GM13976 (cell line): ENCODE measurements around the gene KBTBD13.

ENCODE experiments used
- DNase-seq: peaks from one replicate; pipeline ENCODE4 v3.0.0; 2012; ENCODE audit warnings: low spot score
- in situ Hi-C: fragments of 300-500 bp; cut with MboI; formaldehyde crosslinking; loops from one replicate; pipeline ENCODE4 v1.12.0; 2022; ENCODE audit warnings: low sequenced_read_pairs, mixed read lengths, inconsistent platforms; ENCODE audit not compliant: unreplicated experiment
- TF ChIP-seq, protein P1 (sequence below): IDR thresholded peaks from 2 replicates; pipeline ENCODE4 v1.5.1; 2012; ENCODE audit warnings: borderline replicate concordance, mild to moderate bottlenecking; ENCODE audit not compliant: insufficient read depth; ENCODE audit errors: extremely low read depth, missing control alignments, control extremely low read depth

The KBTBD13 gene

DNA sequence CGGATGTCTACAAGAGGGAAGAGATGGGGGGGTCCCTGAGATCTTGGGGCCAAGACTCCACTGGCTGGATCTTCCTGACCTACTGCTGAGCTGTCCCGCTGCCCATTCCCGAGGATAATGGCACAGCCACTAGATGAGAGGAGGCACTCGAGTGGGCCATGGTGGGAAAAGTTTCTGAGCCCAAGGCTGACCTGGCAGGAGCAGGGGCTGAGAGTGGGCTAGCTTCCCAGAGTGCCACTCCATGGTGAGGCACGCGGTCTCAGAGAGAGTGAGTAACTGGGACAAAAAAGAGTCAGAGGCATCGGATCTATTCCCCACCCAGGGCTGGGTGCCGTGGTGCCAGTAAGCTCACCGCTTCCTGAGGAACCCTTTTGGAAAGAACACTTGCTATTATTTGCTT lies 20.4 kb upstream of the KBTBD13 start:
- DNase-seq, result no peak
- TF ChIP-seq, protein P1, sequence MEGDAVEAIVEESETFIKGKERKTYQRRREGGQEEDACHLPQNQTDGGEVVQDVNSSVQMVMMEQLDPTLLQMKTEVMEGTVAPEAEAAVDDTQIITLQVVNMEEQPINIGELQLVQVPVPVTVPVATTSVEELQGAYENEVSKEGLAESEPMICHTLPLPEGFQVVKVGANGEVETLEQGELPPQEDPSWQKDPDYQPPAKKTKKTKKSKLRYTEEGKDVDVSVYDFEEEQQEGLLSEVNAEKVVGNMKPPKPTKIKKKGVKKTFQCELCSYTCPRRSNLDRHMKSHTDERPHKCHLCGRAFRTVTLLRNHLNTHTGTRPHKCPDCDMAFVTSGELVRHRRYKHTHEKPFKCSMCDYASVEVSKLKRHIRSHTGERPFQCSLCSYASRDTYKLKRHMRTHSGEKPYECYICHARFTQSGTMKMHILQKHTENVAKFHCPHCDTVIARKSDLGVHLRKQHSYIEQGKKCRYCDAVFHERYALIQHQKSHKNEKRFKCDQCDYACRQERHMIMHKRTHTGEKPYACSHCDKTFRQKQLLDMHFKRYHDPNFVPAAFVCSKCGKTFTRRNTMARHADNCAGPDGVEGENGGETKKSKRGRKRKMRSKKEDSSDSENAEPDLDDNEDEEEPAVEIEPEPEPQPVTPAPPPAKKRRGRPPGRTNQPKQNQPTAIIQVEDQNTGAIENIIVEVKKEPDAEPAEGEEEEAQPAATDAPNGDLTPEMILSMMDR, result no peak
- in situ Hi-C loops, result no loop called here

DNA sequence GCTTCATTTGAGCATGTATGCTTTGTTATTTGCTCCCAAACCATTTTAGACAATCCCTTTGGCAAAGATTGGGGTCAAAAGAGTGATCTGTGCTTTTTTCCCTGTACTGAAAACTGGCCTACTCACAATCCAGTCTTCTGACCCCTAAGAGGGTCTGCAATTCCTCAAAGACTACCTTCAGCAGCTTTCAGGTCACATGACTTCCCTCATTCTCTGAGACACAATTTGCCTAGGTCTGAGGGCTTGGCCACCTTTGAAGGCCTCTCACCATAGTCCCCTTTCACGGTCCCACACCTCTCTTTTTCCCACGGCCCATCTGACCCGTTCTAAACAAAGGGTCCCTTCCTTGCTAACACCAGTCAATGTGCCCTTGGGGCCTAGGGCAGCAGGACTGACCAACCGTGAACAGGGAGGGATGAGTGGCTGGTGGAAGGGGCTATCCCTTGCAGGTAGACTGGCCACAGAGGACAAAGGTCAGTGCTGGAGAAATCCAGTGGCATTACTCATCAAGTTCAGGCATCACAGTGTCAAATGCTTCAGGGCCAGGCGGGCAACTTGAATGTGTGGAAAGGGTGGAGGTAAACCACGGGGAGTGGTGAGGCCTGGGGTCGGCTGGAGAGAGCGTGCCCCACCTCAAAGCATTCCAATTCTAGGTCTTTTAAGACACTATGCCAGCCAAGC lies 19.5 kb upstream of the KBTBD13 start:
- TF ChIP-seq, protein P1, result no peak
- no peak for DNase-seq
- in situ Hi-C loops, result no loop called here

DNA sequence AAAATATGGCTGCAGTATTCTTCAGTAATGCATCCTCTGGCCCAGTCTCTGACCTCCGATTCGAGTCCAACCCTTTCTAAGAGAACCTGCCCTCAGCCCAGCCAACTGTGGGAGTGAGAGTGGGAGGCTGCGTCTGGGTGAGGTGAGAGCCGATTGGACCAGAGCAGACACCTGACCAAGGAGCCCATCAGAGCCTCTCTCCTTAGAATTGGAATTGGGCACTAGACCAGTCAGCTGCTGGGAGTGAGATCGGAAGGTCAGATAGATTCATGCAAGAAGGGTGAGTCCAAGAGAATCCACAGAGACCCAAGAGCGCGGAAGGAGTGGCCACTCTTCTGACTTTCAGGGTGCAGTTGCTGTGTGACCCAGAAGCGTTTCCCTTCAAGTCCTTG lies 19.0 kb upstream of the KBTBD13 start:
- TF ChIP-seq, protein P1, result no peak
- in situ Hi-C loops, result no loop called here
- DNase-seq, result no peak

DNA sequence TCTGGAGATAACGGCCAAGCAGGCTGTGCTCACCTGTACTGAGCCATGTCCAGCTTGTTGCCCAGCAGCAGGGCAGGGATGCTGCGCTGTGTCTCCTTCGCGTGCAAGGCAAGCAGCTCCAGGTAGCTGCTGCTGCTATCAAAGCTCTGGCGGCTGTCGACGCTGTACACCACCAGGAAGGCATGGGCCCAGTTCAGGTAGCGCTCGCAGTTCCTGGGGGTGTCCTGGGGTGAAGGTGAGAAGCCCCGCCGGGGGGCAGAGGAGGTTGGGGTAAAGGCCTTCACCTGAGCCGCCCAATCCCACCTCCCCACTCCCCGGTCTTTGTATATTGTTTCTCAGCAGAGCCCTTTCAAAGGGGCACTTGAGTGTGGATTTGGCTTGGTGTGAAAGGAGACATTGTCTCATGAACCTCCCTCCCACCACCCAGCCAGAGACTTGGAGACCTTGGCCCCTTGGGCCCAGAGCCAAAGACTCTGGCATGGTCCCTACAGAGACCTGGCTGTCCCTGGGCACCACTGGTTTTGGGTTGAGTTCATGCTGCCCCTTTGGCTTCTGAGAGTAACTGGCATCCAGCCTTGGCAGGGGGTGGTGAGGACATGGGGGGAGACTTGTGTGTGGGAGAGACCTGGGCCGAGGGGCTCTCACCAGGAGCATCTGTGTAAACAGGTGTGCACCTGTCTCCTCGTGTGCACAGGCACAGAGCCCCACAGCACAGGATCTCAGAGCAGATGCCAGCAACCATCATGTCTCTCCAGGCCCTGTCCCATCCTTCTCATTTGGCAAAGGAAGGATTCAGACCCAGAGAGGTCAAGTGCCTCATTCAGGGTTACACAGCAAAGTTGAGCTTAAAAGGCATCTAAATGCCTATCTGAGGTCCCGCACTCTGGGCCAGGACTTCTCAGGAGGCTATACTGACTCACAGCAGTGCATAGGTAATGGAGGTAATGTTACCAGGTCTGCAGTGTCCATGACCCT lies 17.9 kb upstream of the KBTBD13 start:
- TF ChIP-seq, protein P1, result no peak
- DNase-seq, result no peak
- in situ Hi-C loops, result no loop called here

DNA sequence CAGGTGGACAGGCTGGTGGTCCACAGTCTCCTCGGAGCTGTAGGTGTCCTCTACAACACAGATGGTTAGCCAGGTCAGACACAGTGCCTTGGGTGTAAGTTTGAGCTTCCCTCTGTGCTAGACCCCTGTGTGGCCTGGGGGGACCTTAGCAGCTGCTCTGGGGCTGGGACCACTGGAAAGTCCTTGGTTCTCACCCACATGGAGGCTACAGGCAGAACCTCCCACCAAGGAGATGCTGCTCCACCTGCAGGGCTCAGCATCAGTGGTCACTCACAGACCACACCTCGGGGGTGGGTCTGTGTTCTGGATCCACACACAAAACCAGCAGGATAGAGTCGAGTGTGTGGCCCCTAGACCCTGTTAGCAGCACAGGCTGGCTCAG lies 17.2 kb upstream of the KBTBD13 start:
- in situ Hi-C loops, result no loop called here
- DNase-seq, result no peak
- TF ChIP-seq, protein P1, result no peak

DNA sequence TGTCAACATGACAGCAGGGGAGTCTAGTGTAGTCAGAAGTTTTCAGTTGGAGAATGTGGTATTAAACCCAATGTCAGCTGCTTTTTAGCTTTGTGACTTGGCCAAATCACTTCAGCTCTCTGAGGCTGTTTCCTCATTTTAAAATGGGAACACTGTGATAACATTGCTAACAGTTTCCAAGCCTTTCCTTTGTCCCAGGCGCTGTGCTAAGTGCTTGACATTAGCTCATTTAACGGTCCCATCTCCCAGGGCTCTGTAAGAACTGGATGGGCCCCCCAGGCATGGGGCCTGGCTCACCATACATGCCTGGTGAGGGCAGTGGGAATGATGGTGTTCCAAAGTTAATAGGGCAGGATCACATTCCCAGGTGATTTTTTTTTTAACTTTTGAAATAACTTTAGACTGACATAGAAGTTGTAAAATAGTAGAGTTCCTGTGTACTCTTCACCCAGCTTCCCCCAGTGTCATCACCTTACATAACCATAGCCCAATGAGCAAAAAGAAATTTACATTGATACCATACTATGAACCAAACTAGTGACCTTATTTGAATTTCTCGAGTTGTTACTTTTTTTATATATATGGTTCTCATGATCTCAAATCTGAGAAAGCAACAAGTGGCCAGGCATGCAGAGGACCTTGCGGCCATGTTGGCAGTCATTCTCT lies 16.5 kb upstream of the KBTBD13 start:
- TF ChIP-seq, protein P1, result no peak
- no peak for DNase-seq
- in situ Hi-C loops, result no loop called here
